Fibroblast of villous mesenchyme (primary cell): Measurements from ENCODE around the gene ZNF18. TPM values are rescaled to one million over a fixed set of nuclear protein-coding genes. Genes with fewer than 3 reads are reported as not detected.
"Not testable (repeated sequence)": the region's sequence is repeated elsewhere in the genome, so short reads cannot be mapped to it uniquely, and the experiment has no call there.

Experiments used
- DNase-seq: peaks from one replicate; pipeline ENCODE4 v3.0.0-alpha.2; 2010; ENCODE audit warnings: low read depth
- H3K4me3 ChIP-seq: 2 replicates; pipeline ENCODE4 v1.5.1; 2011; ENCODE audit warnings: low read depth, mild to moderate bottlenecking, low read length
- CTCF ChIP-seq: IDR thresholded peaks from 2 replicates; pipeline ENCODE4 v1.5.1; 2012; ENCODE audit warnings: low read depth, mild to moderate bottlenecking, low read length; ENCODE audit not compliant: insufficient read depth
- small RNA-seq: library from RNA; depleted of rRNA; stranded (forward); fragments of <200 nt; gene quantifications from one replicate; pipeline ENCODE3, GENCODE V24; 2012
- total RNA-seq: library from RNA; depleted of rRNA; stranded (reverse); fragments of >200 nt; gene quantifications from 2 replicates; pipeline ENCODE4 v1.2.3, GENCODE V29; 2012

ZNF18 gene
- total RNA-seq, 1 donor: 10.4 TPM

GRCh38 chr17:11944587-11944986, 52.7 kb downstream of the ZNF18 start:
- peak; percentile 3 for DNase-seq
- H3K4me3 ChIP-seq: no peak overlapping the region
- no peak for TF ChIP-seq CTCF

- H3K4me3 ChIP-seq: no peak overlapping the region
- no peak for DNase-seq
- TF ChIP-seq CTCF: no peak
These were observed 53.4 kb downstream of the ZNF18 start for GRCh38 chr17:11943759-11944347.

- DNase-seq, H3K4me3 ChIP-seq: not testable (repeated sequence)
These were observed 54.2 kb downstream of the ZNF18 start for GRCh38 chr17:11943086-11943485.

- TF ChIP-seq CTCF: no peak
- no peak overlapping the region for H3K4me3 ChIP-seq
- DNase-seq: no peak
These were observed 56.4 kb downstream of the ZNF18 start for GRCh38 chr17:11940904-11941303.

GRCh38 chr17:11935734-11936406, 61.4 kb downstream of the ZNF18 start:
- DNase-seq: peak; percentile 42
- no peak overlapping the region for H3K4me3 ChIP-seq
- TF ChIP-seq CTCF: peak; percentile 74

- TF ChIP-seq CTCF: no peak
- no peak overlapping the region for H3K4me3 ChIP-seq
- no peak for DNase-seq
These were observed 64.9 kb downstream of the ZNF18 start for GRCh38 chr17:11932337-11932898.

- no peak overlapping the region for H3K4me3 ChIP-seq
- no peak for DNase-seq
- TF ChIP-seq CTCF: no peak
These were observed 68.8 kb downstream of the ZNF18 start for GRCh38 chr17:11928436-11928835.

Small RNAs within 50 kb of the gene (small RNA-seq; reads per million reads assigned to genes)
- gene RNU11-2P: not detected

Other genes starting within 250 kb of the ZNF18 start
- 26.1 and 39.3 TPM in 2 replicates for gene MAP2K4, start 23.4 kb upstream of the ZNF18 start, total RNA-seq